PFSK-1 (cell line): ENCODE measurements around the gene INSL3.

Experiments used
- POLR2AphosphoS5 ChIP-seq: IDR thresholded peaks from 2 replicates; pipeline ENCODE4 v1.6.1; 2012; ENCODE audit warnings: low read depth, mild to moderate bottlenecking, control low read depth, low read length, moderate library complexity
- SIN3A ChIP-seq: IDR thresholded peaks from 2 replicates; pipeline ENCODE4 v1.6.1; 2012; ENCODE audit warnings: mild to moderate bottlenecking, low read length, moderate library complexity, borderline replicate concordance; ENCODE audit not compliant: insufficient read depth
- TAF1 ChIP-seq: IDR thresholded peaks from 2 replicates; pipeline ENCODE4 v1.6.1; 2012; ENCODE audit warnings: low read length, control low read depth, borderline replicate concordance; ENCODE audit not compliant: insufficient read depth
- TF ChIP-seq, protein P1 (sequence below), 2 experiments: IDR thresholded peaks; 2 replicates each; pipeline versions ENCODE4 v1.6.1 to v1.8.0; 2011 to 2012; ENCODE audit warnings: low read depth in 2 of 2, low read length in 2 of 2, control low read depth in 1 of 2, inconsistent platforms in 1 of 2, mild to moderate bottlenecking in 1 of 2, moderate library complexity in 1 of 2; ENCODE audit not compliant: insufficient read depth in 1 of 2

DNA sequence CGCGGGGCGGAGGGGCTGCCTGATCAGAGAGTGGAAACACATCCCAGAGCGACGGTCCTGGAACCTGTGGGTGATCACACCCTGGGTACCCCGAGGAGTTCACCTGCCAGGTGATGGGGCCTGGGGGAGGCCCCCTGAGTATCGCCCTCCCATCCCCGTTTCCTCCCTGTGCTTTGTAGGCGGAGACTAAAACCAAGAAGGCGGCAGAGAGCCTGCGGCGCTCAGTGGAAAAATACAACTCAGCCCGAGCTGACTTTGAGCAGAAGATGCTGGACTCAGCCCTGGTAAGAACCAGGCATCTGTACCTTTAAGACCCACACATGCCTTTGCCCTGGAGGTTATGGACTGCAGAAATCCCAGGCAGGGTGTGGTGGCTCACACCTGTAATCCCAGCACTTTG lies 50.7 kb downstream of the INSL3 start:
- TF ChIP-seq, protein P1, sequence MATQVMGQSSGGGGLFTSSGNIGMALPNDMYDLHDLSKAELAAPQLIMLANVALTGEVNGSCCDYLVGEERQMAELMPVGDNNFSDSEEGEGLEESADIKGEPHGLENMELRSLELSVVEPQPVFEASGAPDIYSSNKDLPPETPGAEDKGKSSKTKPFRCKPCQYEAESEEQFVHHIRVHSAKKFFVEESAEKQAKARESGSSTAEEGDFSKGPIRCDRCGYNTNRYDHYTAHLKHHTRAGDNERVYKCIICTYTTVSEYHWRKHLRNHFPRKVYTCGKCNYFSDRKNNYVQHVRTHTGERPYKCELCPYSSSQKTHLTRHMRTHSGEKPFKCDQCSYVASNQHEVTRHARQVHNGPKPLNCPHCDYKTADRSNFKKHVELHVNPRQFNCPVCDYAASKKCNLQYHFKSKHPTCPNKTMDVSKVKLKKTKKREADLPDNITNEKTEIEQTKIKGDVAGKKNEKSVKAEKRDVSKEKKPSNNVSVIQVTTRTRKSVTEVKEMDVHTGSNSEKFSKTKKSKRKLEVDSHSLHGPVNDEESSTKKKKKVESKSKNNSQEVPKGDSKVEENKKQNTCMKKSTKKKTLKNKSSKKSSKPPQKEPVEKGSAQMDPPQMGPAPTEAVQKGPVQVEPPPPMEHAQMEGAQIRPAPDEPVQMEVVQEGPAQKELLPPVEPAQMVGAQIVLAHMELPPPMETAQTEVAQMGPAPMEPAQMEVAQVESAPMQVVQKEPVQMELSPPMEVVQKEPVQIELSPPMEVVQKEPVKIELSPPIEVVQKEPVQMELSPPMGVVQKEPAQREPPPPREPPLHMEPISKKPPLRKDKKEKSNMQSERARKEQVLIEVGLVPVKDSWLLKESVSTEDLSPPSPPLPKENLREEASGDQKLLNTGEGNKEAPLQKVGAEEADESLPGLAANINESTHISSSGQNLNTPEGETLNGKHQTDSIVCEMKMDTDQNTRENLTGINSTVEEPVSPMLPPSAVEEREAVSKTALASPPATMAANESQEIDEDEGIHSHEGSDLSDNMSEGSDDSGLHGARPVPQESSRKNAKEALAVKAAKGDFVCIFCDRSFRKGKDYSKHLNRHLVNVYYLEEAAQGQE (IDR thresholded peaks at IDR 0.05; ENCODE audit: insufficient read depth in 1 of 2, low read depth in 2 of 2, low read length in 2 of 2) = no peak
- TF ChIP-seq SIN3A = no peak
- no peak for TF ChIP-seq TAF1
- TF ChIP-seq POLR2AphosphoS5 = no peak
